Measurements from ENCODE around the gene PBRM1.

GRCh38 chr3:52574056-52574965 is 111.4 kb downstream of the PBRM1 start:
- TF ChIP-seq, protein P1, sequence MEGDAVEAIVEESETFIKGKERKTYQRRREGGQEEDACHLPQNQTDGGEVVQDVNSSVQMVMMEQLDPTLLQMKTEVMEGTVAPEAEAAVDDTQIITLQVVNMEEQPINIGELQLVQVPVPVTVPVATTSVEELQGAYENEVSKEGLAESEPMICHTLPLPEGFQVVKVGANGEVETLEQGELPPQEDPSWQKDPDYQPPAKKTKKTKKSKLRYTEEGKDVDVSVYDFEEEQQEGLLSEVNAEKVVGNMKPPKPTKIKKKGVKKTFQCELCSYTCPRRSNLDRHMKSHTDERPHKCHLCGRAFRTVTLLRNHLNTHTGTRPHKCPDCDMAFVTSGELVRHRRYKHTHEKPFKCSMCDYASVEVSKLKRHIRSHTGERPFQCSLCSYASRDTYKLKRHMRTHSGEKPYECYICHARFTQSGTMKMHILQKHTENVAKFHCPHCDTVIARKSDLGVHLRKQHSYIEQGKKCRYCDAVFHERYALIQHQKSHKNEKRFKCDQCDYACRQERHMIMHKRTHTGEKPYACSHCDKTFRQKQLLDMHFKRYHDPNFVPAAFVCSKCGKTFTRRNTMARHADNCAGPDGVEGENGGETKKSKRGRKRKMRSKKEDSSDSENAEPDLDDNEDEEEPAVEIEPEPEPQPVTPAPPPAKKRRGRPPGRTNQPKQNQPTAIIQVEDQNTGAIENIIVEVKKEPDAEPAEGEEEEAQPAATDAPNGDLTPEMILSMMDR (IDR thresholded peaks at IDR 0.05), result no peak
- TF ChIP-seq EZH2phosphoT487 (IDR thresholded peaks at IDR 0.05), result no peak

Data from neural progenitor cell (in vitro differentiated cells).